Left renal cortex interstitium (tissue), 4 donors: ENCODE data around the gene TCN2. TPM values are rescaled to one million over a fixed set of nuclear protein-coding genes. Genes with fewer than 3 reads are reported as not detected.

Experiments
- DNase-seq, 4 donors: peaks; one replicate each; pipeline ENCODE4 v3.0.0-alpha.2; 2013; ENCODE audit warnings: low read depth in 4 of 4, low spot score in 2 of 4, missing footprints in 1 of 4
- polyA plus RNA-seq, 4 donors: library from polyadenylated mRNA; unstranded; fragments of 120-200 nt; gene quantifications; one replicate each; pipeline ENCODE4 v1.2.1, GENCODE V29; 2013; ENCODE audit not compliant: insufficient read length in 4 of 4

TCN2 gene
- polyA plus RNA-seq, 4 donors: 49.0 to 62.2 (median 56.9) TPM

DNA sequence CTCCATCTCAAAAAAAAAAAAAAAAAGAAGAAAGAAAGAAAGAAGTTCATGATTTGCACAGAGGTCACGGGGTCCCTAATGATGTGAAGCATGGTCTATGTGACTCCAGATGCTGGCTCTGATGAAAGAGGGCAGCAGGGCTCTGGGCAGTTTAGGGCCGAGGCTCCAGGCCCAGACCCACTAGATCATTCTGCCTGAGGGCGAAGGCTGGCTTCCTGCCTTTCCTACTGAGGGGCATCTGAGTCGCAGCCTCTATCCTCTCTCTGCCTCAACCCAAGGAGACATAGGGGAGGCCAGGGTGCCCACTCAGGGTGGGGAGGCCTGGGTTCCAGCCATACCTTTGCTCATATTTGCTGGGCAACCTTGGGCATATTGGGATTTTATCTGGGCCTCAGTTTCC, 33.4 kb downstream of the TCN2 start:
- DNase-seq: no peak

- no peak for DNase-seq
These were observed 34.0 kb downstream of the TCN2 start for GRCh38 chr22:30640839-30641430.

GRCh38 chr22:30643055-30643875, 36.3 kb downstream of the TCN2 start:
- DNase-seq: no peak

GRCh38 chr22:30646518-30647160, 39.7 kb downstream of the TCN2 start:
- DNase-seq: no peak

GRCh38 chr22:30647536-30647935, 40.6 kb downstream of the TCN2 start:
- DNase-seq: no peak

DNA sequence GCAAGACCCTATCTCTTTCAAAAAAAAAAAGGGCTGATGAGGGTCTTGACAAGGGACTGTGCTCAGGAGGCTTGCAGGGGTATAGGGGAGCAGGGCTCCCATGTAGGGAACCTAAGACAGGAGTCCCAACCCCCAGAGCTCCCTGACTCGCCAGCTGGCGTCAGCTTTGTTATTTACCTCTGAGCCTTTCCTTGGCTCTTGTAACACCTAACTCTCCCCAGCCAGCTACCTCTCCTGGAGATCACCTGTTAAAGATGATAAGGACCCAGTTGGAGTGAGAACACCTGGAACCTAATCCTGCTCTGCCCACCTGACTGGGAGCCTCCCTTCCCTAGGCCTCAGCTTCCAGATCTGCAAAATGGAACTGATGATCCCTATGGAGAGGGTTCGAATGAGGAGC, 41.9 kb downstream of the TCN2 start:
- DNase-seq: no peak

DNA sequence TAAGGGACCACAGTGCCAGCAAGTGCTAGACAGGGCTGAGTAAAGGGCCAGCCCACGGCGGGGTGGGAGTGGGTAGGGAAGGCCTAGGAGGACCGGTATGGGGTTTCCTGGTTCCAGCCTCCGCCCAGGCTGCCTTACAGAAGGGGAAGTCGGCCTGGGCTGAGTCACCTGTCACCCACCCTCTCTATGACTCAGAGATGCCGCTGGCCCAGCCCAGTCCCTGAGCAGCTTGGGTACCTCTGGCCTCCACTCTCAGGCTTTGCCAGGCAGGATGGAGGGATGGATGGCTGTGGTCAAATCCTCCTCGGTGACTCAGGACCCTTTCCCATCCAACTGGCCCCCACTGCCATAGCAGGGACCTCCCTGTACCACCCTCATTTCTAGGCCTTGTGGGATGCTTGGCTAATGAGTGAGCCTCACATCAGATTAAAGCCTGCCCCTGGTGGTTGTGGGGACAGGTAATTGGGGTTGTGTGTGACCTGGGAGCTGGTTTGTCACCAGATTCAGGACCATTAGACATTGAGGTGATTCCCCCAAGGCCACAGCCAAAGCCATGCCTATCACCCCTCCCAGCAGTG, 42.5 kb downstream of the TCN2 start:
- no peak for DNase-seq

DNA sequence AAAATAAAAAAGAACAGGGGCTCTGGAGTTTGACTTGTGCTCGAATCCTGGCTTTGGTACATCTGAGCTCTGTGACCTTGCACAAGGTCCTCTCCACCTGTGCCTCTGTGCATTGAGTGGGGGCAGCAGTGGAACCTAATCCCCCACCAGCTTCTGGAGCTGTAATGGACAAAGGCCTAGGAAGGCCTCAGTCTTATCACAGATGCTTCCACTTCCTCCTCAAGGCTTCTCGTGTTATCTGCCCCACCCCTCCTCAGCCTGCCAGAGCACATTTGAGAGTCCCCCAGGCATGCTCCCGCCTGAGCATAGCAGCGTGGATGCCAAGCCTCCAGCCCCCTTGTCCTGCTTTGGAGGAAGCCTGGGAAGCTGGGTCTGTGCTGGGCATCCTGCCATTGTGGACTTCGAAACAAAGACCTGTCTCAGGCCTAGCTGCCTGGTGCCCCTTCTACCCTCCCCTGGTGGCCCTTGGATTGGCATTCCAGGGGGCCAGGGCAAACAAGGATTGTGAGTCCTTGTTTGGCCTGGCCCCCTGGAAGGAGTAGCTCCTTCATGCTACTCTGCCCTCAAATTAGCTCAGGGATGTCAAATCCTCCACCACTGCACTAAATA, 43.6 kb downstream of the TCN2 start:
- DNase-seq: no peak

DNA sequence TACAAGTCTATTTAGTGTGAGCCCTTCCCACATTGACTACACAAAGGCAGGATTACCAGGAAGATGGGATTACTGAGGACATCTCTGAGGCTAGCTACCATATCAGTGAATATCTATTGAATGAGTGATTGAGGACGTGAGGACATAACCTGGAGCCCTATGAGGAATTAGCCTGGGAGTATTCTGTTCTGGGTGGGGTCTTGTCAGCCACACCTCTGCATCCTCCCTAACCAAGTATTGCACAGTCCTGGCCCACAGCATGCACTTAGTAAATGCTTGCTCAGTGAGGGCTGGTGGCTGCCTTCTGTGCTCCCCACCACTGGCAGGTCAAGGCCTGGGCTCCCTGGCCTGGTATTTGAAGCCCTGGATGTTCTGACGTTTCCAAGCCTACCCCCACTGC, 45.9 kb downstream of the TCN2 start:
- no peak for DNase-seq

DNA sequence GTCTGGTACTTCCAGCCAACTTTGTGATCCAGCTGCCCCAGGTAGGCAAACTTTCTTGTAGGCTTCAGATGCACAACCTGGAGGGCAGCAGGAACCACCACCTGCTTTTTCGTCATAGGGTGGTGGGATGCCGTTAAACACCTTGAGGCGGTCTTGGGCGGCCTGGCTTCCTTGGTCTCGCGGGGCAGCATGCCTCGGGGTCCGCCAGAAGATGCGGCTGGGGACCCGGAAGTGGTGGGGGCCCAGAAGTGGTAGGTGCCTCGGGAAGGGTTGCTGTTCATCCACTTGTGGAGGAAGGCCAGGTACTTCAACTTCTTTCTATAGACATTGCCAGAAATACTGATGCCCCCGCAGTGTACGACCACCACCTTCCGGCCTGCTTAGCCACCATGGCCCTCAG, 47.4 kb downstream of the TCN2 start:
- no peak for DNase-seq

DNA sequence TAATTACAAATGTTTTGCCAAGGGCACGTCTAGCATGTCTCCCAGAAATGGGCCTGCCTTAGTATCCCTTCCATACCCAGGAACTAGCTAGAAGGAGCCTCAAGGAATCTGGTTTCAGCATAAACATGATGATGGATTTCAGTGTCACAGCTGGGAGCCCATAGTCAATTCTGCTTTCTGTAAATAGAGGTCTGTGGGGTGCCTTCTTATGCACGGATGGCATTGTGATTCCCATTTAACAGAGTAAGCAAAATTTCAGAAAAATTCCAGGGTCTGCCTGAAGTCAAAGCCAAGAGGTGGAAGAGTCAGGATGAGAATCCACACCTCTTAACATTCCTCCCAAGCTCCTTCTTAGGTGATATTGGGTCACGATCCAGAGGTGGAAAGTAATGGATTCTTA, 48.6 kb downstream of the TCN2 start:
- no peak for DNase-seq

DNA sequence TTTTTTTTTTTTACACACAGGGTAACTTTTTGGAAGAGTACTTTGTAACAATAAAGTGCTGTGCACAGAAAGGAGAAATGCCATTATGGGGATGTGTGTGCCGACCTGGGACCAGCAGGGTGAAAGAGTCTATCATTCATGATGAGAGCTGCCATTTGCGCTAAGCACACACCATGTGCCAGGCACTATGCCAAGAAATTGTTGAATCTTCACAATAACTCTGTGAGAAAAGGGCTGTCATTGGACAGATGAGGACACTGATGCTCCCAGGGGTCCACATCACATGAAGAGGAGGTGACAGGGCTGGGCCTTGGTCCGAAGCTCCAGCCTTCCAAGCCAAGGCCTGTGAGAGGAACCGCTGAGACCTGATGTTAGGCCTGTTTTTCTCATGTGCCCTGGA, 55.1 kb downstream of the TCN2 start:
- no peak for DNase-seq

- DNase-seq: no peak
These were observed 57.8 kb downstream of the TCN2 start for GRCh38 chr22:30664798-30665197.

DNA sequence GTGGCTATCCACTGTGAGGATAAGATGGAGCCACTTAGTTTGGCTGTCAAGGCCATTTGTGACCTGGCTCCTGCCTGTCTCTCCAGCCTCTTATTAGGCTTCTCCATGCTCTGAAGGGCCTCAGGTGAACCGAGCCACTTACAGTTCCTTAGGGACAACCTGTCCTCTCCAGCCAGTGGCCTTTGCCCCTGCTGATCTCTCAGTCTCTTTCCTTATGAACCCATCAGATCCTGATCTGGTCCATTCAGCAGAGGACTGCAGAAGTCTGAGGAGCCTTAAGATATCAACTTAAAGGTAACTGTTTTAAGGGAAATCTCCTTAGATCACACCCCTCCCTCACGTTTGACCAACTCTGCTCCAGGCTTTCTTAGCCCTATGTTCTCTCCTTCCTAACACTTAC, 58.3 kb downstream of the TCN2 start:
- no peak for DNase-seq

DNA sequence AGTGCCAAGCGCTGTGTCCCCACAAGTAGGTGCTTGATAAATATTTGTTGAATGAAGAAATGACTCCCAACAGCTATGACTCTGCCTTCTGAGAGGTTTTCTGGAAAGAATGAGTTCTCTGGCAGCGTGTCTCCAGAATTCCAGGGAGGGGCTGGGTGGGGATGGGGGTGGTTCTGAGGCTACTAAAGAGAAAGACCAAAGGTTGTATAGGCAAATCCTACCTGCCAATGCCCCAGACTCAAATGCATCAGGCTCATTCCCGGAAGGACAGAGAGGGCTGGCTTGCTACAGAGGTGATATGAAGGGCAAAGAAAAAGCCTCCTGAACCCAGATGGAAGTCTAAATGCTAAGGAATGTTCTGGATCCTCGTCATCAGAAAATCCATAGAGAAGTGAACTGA, 58.8 kb downstream of the TCN2 start:
- no peak for DNase-seq

GRCh38 chr22:30667107-30667493, 60.1 kb downstream of the TCN2 start:
- peak in 1 of 4 donors; percentile 13 for DNase-seq

GRCh38 chr22:30667494-30668385, 60.8 kb downstream of the TCN2 start, which contains the start of gene DUSP18:
DUSP18 (minus strand) TSS chr22:30667875; CDS start chr22:30664003, 3,872 bp downstream.
- peak; percentile 56 to 86 (median 80) for DNase-seq

GRCh38 chr22:30668386-30668710, 61.4 kb downstream of the TCN2 start:
- DNase-seq: peak in 1 of 4 donors; percentile 14

DNA sequence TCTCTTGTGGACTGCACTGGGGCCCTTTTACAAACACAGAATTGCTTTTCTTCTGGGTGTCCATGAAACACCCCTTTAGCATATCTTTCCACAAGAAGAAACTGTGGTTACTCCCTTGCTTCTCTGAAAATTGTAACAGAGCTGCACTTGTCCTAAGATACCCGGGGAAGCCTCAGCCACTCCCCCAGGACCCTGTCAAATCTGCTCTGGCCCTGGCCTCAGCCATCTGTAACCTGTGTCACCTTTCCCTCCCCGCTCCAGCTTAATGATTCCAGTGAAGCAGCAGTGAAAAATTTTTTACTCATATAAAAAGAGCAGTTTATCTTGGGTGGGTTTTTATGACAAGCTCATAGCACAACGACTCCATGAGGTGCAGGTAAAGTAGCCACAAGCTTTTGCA, 64.1 kb downstream of the TCN2 start:
- DNase-seq: no peak

DNA sequence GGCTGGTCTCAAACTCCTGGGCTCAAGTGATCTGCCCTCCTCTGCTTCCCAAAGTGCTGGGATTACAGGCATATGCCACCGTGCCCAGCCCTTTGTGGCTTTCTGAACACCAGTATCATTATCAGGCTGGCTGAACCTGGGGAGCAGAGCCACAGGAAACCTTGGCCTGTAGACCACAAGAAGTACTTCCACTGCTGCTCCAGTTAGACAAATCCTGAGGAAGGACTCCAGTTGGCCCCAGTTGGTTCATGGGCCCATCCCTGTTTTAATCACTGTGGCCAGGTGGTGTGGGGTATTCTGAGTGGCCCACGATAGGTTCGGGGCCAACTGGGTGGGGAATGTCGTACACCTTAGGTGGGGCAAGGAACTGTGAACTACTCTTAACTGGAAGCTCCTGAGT, 66.2 kb downstream of the TCN2 start:
- DNase-seq: no peak
